ENCODE data around the gene CRHR2. TPM values are rescaled to one million over a fixed set of nuclear protein-coding genes. Genes with fewer than 3 reads are reported as not detected.

CRHR2 gene
- polyA plus RNA-seq, 1 donor from 2014 or later, result 0.15 TPM

DNA sequence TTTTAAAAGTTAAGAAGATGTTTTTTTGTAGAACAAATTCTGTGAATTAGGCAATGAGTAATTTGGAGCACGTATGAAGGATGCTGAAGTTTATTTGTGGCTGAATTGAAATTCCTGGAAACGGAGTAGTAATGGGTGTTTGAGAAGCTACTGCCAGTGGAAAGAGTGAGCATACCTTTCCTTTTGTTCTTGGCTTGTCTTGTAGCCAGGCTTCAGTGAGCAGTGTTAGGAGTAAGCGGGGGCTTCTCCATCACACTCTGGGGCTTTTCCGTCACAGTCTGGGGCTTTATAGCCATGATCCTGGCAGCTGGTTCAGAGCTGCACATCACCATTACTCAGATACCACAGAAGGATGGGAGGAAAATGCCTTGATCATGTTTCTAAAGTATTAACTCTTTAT, 55.2 kb downstream of the CRHR2 start:
- Histone ChIP-seq H3K79me2 (replicated peaks; ENCODE audit: insufficient read depth, low read length) (no peaks in the 10 kb centered on the region), H3K9me3 (ENCODE audit: low read length) (no peaks in the 10 kb centered on the region), H3K4me2 (ENCODE audit: low read length) (no peak overlapping the region), H3K27me3 (ENCODE audit: insufficient read depth, low read depth, low read length) (no peaks in the 10 kb centered on the region), H3F3A (ENCODE audit: insufficient read depth, low read length, poor library complexity, severe bottlenecking) (no peaks in the 10 kb centered on the region), H3K9ac (ENCODE audit: low read length) (no peak overlapping the region), H3K4me3 (ENCODE audit: low read length) (no peak overlapping the region), H3K36me3 (ENCODE audit: insufficient read depth, low read length) (peaks cover 17% of the 10 kb centered on the region), H3K27ac (ENCODE audit: low read length) (no peak overlapping the region), H4K20me1 (ENCODE audit: insufficient read depth) (no peaks in the 10 kb centered on the region), H3K9me2 (ENCODE audit: insufficient read depth, low read length) (no peaks in the 10 kb centered on the region), H2AFZ (ENCODE audit: low read depth, low read length) (no peak overlapping the region)
- TF ChIP-seq EP300 (conservative IDR thresholded peaks at IDR 0.05; ENCODE audit: poor library complexity, severe bottlenecking) (no peak), TAF1 (IDR thresholded peaks at IDR 0.05; ENCODE audit: low read depth) (no peak), SMC3 (conservative IDR thresholded peaks at IDR 0.05; ENCODE audit: poor library complexity) (no peak), MXI1 (conservative IDR thresholded peaks at IDR 0.05; ENCODE audit: poor library complexity, severe bottlenecking) (no peak), EZH2 (IDR thresholded peaks at IDR 0.05; ENCODE audit: borderline replicate concordance, insufficient read depth, low read length, poor library complexity, severe bottlenecking) (no peak), RAD21 (conservative IDR thresholded peaks at IDR 0.05) (no peak), POLR2AphosphoS5 (IDR thresholded peaks at IDR 0.05) (no peak)
- TF ChIP-seq, protein P1, sequence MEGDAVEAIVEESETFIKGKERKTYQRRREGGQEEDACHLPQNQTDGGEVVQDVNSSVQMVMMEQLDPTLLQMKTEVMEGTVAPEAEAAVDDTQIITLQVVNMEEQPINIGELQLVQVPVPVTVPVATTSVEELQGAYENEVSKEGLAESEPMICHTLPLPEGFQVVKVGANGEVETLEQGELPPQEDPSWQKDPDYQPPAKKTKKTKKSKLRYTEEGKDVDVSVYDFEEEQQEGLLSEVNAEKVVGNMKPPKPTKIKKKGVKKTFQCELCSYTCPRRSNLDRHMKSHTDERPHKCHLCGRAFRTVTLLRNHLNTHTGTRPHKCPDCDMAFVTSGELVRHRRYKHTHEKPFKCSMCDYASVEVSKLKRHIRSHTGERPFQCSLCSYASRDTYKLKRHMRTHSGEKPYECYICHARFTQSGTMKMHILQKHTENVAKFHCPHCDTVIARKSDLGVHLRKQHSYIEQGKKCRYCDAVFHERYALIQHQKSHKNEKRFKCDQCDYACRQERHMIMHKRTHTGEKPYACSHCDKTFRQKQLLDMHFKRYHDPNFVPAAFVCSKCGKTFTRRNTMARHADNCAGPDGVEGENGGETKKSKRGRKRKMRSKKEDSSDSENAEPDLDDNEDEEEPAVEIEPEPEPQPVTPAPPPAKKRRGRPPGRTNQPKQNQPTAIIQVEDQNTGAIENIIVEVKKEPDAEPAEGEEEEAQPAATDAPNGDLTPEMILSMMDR (IDR thresholded peaks at IDR 0.05; ENCODE audit: poor library complexity, severe bottlenecking), result no peak
- TF ChIP-seq, protein P2, sequence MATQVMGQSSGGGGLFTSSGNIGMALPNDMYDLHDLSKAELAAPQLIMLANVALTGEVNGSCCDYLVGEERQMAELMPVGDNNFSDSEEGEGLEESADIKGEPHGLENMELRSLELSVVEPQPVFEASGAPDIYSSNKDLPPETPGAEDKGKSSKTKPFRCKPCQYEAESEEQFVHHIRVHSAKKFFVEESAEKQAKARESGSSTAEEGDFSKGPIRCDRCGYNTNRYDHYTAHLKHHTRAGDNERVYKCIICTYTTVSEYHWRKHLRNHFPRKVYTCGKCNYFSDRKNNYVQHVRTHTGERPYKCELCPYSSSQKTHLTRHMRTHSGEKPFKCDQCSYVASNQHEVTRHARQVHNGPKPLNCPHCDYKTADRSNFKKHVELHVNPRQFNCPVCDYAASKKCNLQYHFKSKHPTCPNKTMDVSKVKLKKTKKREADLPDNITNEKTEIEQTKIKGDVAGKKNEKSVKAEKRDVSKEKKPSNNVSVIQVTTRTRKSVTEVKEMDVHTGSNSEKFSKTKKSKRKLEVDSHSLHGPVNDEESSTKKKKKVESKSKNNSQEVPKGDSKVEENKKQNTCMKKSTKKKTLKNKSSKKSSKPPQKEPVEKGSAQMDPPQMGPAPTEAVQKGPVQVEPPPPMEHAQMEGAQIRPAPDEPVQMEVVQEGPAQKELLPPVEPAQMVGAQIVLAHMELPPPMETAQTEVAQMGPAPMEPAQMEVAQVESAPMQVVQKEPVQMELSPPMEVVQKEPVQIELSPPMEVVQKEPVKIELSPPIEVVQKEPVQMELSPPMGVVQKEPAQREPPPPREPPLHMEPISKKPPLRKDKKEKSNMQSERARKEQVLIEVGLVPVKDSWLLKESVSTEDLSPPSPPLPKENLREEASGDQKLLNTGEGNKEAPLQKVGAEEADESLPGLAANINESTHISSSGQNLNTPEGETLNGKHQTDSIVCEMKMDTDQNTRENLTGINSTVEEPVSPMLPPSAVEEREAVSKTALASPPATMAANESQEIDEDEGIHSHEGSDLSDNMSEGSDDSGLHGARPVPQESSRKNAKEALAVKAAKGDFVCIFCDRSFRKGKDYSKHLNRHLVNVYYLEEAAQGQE (IDR thresholded peaks at IDR 0.05; ENCODE audit: borderline replicate concordance), result no peak

DNA sequence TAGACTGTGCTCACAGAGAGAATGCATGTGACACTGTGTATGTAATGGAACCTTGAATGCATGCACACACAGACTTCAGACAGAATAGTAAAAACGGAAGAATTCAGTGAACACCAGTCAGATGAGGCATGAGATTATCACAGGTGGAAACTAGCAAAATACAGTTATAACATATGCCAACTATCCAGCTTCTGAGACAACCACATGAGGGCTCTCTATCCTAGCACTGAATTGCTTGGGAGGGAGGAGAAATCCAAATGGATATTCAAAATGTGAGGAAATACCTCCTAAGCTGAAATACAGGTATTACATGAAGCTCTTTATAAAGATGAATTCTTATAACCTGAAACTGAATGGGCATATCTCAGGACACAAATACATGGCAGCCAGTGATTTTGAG, 57.0 kb downstream of the CRHR2 start:
- H3K9ac ChIP-seq (ENCODE audit: low read length), result no peak overlapping the region
- peaks cover 20% of the 10 kb centered on the region for H3K36me3 ChIP-seq (ENCODE audit: insufficient read depth, low read length)
- no peaks in the 10 kb centered on the region for H3K9me2 ChIP-seq (ENCODE audit: insufficient read depth, low read length)
- no peak overlapping the region for H2AFZ ChIP-seq (ENCODE audit: low read depth, low read length)
- H3K27me3 ChIP-seq (ENCODE audit: insufficient read depth, low read depth, low read length), result no peaks in the 10 kb centered on the region
- no peak for TF ChIP-seq TAF1 (IDR thresholded peaks at IDR 0.05; ENCODE audit: low read depth)
- TF ChIP-seq RAD21 (conservative IDR thresholded peaks at IDR 0.05), result no peak
- TF ChIP-seq EP300 (conservative IDR thresholded peaks at IDR 0.05; ENCODE audit: poor library complexity, severe bottlenecking), result no peak
- TF ChIP-seq, protein P1 (IDR thresholded peaks at IDR 0.05; ENCODE audit: poor library complexity, severe bottlenecking), result peak; percentile 37
- no peak for TF ChIP-seq EZH2 (IDR thresholded peaks at IDR 0.05; ENCODE audit: borderline replicate concordance, insufficient read depth, low read length, poor library complexity, severe bottlenecking)
- TF ChIP-seq SMC3 (conservative IDR thresholded peaks at IDR 0.05; ENCODE audit: poor library complexity), result peak; percentile 14
- TF ChIP-seq MXI1 (conservative IDR thresholded peaks at IDR 0.05; ENCODE audit: poor library complexity, severe bottlenecking), result no peak
- H3K4me2 ChIP-seq (ENCODE audit: low read length), result no peak overlapping the region
- no peak overlapping the region for H3K4me3 ChIP-seq (ENCODE audit: low read length)
- H3K9me3 ChIP-seq (ENCODE audit: low read length), result no peaks in the 10 kb centered on the region
- no peaks in the 10 kb centered on the region for H3F3A ChIP-seq (ENCODE audit: insufficient read depth, low read length, poor library complexity, severe bottlenecking)
- no peaks in the 10 kb centered on the region for H4K20me1 ChIP-seq (ENCODE audit: insufficient read depth)
- no peak overlapping the region for H3K27ac ChIP-seq (ENCODE audit: low read length)
- no peaks in the 10 kb centered on the region for H3K79me2 ChIP-seq (replicated peaks; ENCODE audit: insufficient read depth, low read length)

Data from neural cell (in vitro differentiated cells).